OCI-LY1 (cell line): ENCODE data around the gene FDXR.

Source experiments
- CTCF ChIP-seq: fragments of 200-600 bp; sonication (generic), shearing (Covaris generic); IDR thresholded peaks from 2 replicates; pipeline ENCODE4 v1.5.1; 2017; ENCODE audit warnings: mild to moderate bottlenecking, antibody characterized with exemption, low read length, moderate library complexity, mixed read lengths
- EZH2 ChIP-seq: fragments of 200-600 bp; sonication (generic), shearing (Covaris generic); IDR thresholded peaks from 2 replicates; pipeline ENCODE4 v1.8.0; 2017; ENCODE audit warnings: borderline replicate concordance, mixed run types, mild to moderate bottlenecking, antibody characterized with exemption, low read length, moderate library complexity, mixed read lengths

- TF ChIP-seq CTCF: no peak
- no peak for TF ChIP-seq EZH2
Measured at GRCh38 chr17:74879308-74879707, 6.5 kb upstream of the FDXR start.
